CD4-positive, CD25-positive, alpha-beta regulatory T cell (primary cell): ENCODE data around the gene MYBPH. TPM values are rescaled to one million over a fixed set of nuclear protein-coding genes. Genes with fewer than 3 reads are reported as not detected.

Source experiments
- ATAC-seq, 2 donors: fragments of 150-1000 bp; cut with Tn5 transposase; one replicate each; pipeline ENCODE4 v1.10.0; 2021; ENCODE audit warnings: low read depth in 2 of 2, moderate number of reproducible peaks in 2 of 2, moderate library complexity in 1 of 2
- DNase-seq, 3 donors: peaks; one replicate each; pipeline versions ENCODE4 v3.0.0 to v3.0.0-alpha.2; 2012 to 2022; ENCODE audit warnings: mixed read lengths in 1 of 3
- H3K27ac ChIP-seq: one replicate; pipeline ENCODE4 v1.7.0; 2013; ENCODE audit warnings: mild to moderate bottlenecking, low read length; ENCODE audit not compliant: insufficient read depth, poor library complexity, severe bottlenecking
- H3K27me3 ChIP-seq: one replicate; pipeline ENCODE4 v1.7.0; 2013; ENCODE audit warnings: low read length; ENCODE audit not compliant: control insufficient read depth, insufficient read depth
- H3K36me3 ChIP-seq: one replicate; pipeline ENCODE4 v1.7.0; 2013; ENCODE audit warnings: mild to moderate bottlenecking, low read length, moderate library complexity; ENCODE audit not compliant: control insufficient read depth, insufficient read depth
- H3K4me1 ChIP-seq: 2 replicates; pipeline ENCODE4 v1.7.0; 2013; ENCODE audit warnings: mild to moderate bottlenecking, low read length; ENCODE audit not compliant: insufficient read depth, control insufficient read depth, poor library complexity, severe bottlenecking
- H3K4me3 ChIP-seq: one replicate; pipeline ENCODE4 v1.7.0; 2013; ENCODE audit warnings: low read depth, mild to moderate bottlenecking, low read length, moderate library complexity
- H3K9me3 ChIP-seq, 2 experiments: 1 replicate in 1 of 2; 2 replicates in 1 of 2; pipeline ENCODE4 v1.7.0; 2013; ENCODE audit warnings: low read length in 2 of 2, mild to moderate bottlenecking in 1 of 2, moderate library complexity in 1 of 2; ENCODE audit not compliant: control insufficient read depth in 2 of 2
- H3K27ac Mint-ChIP-seq, 3 donors: one replicate each; pipeline ENCODE4 v1.8.0; 2020 to 2022; ENCODE audit warnings: mild to moderate bottlenecking in 3 of 3, mixed read lengths in 3 of 3, moderate library complexity in 2 of 3
- H3K27me3 Mint-ChIP-seq: one replicate; pipeline ENCODE4 v1.8.0; 2022; ENCODE audit warnings: mild to moderate bottlenecking, mixed read lengths
- H3K36me3 Mint-ChIP-seq: one replicate; pipeline ENCODE4 v1.8.0; 2020; ENCODE audit warnings: mixed read lengths
- H3K4me1 Mint-ChIP-seq, 4 donors: one replicate each; pipeline ENCODE4 v1.8.0; 2020 to 2022; ENCODE audit warnings: mixed read lengths in 4 of 4, mild to moderate bottlenecking in 1 of 4
- H3K4me3 Mint-ChIP-seq, 4 donors: one replicate each; pipeline ENCODE4 v1.8.0; 2020 to 2022; ENCODE audit warnings: mild to moderate bottlenecking in 4 of 4, mixed read lengths in 4 of 4, moderate library complexity in 3 of 4
- H3K9me3 Mint-ChIP-seq, 7 donors: one replicate each; pipeline ENCODE4 v1.8.0; 2020 to 2022; ENCODE audit warnings: mixed read lengths in 7 of 7, mild to moderate bottlenecking in 3 of 7, moderate library complexity in 2 of 7
- polyA plus RNA-seq, 4 donors: library from polyadenylated mRNA; unstranded; fragments of 300-500 nt; fragmentation: Illumina TruSeq; gene quantifications; one replicate each; pipeline ENCODE4 v1.2.3, GENCODE V29; 2021
- total RNA-seq: library from RNA; stranded (reverse); gene quantifications from one replicate; pipeline ENCODE4 v1.2.3, GENCODE V29; 2022

Gene MYBPH
- total and polyA plus RNA-seq, 5 donors from 2014 or later: not detected

GRCh38 chr1:203176273-203177035 is 828 bp upstream of the MYBPH start:
- Histone ChIP-seq H3K27ac (no peak overlapping the region), H3K36me3 (no peaks in the 10 kb centered on the region), H3K9me3 (no peaks in the 10 kb centered on the region), H3K4me3 (no peak overlapping the region), H3K27me3 (no peaks in the 10 kb centered on the region), H3K4me1 (no peaks in the 10 kb centered on the region)
- Mint-ChIP-seq H3K36me3 (no peaks in the 10 kb centered on the region), H3K27me3 (peaks cover 9% of the 10 kb centered on the region), H3K9me3 (no peaks in the 10 kb centered on the region), H3K4me3 (no peak overlapping the region), H3K4me1 (no peaks in the 10 kb centered on the region), H3K27ac (no peak overlapping the region)
- DNase-seq: no peak
- no peak for ATAC-seq

GRCh38 chr1:203175827-203176241 is 208 bp upstream of the MYBPH start:
- no peak overlapping the region for H3K27ac ChIP-seq
- no peak overlapping the region for H3K4me3 Mint-ChIP-seq
- H3K27me3 ChIP-seq: no peaks in the 10 kb centered on the region
- ATAC-seq: no peak
- H3K9me3 ChIP-seq: no peaks in the 10 kb centered on the region
- H3K27me3 Mint-ChIP-seq: peaks cover 9% of the 10 kb centered on the region
- no peaks in the 10 kb centered on the region for H3K4me1 Mint-ChIP-seq
- no peaks in the 10 kb centered on the region for H3K4me1 ChIP-seq
- H3K4me3 ChIP-seq: no peak overlapping the region
- H3K36me3 Mint-ChIP-seq: no peaks in the 10 kb centered on the region
- DNase-seq: no peak
- no peaks in the 10 kb centered on the region for H3K36me3 ChIP-seq
- no peak overlapping the region for H3K27ac Mint-ChIP-seq
- H3K9me3 Mint-ChIP-seq: no peaks in the 10 kb centered on the region

- Mint-ChIP-seq H3K36me3 (no peaks in the 10 kb centered on the region), H3K4me3 (no peak overlapping the region), H3K9me3 (no peaks in the 10 kb centered on the region), H3K4me1 (no peaks in the 10 kb centered on the region), H3K27ac (no peak overlapping the region), H3K27me3 (peaks cover 6% of the 10 kb centered on the region)
- no peak overlapping the region for H3K4me3 ChIP-seq
- ATAC-seq (no peak), DNase-seq (no peak)
- no peaks in the 10 kb centered on the region for H3K36me3 ChIP-seq
- no peak overlapping the region for H3K27ac ChIP-seq
- no peaks in the 10 kb centered on the region for H3K4me1 ChIP-seq
- H3K27me3 ChIP-seq: no peaks in the 10 kb centered on the region
- H3K9me3 ChIP-seq: no peaks in the 10 kb centered on the region
These were observed 1.2 kb downstream of the MYBPH start for GRCh38 chr1:203174324-203174985.

GRCh38 chr1:203173566-203173965 is 2.1 kb downstream of the MYBPH start:
- no peaks in the 10 kb centered on the region for H3K4me1 ChIP-seq
- Mint-ChIP-seq H3K4me1 (no peaks in the 10 kb centered on the region), H3K27me3 (peaks cover 10% of the 10 kb centered on the region), H3K27ac (peak overlapping the region in 1 of 3 donors; percentile 61), H3K9me3 (no peaks in the 10 kb centered on the region), H3K4me3 (no peak overlapping the region), H3K36me3 (no peaks in the 10 kb centered on the region)
- no peak overlapping the region for H3K4me3 ChIP-seq
- ATAC-seq: no peak
- H3K27ac ChIP-seq: no peak overlapping the region
- no peaks in the 10 kb centered on the region for H3K27me3 ChIP-seq
- H3K36me3 ChIP-seq: no peaks in the 10 kb centered on the region
- no peaks in the 10 kb centered on the region for H3K9me3 ChIP-seq
- no peak for DNase-seq

GRCh38 chr1:203173011-203173555 is 2.5 kb downstream of the MYBPH start:
- Histone ChIP-seq H3K27me3 (no peaks in the 10 kb centered on the region), H3K27ac (no peak overlapping the region), H3K4me1 (no peaks in the 10 kb centered on the region), H3K9me3 (no peaks in the 10 kb centered on the region), H3K4me3 (no peak overlapping the region), H3K36me3 (no peaks in the 10 kb centered on the region)
- Mint-ChIP-seq H3K9me3 (no peaks in the 10 kb centered on the region), H3K27me3 (peaks cover 10% of the 10 kb centered on the region), H3K27ac (no peak overlapping the region), H3K36me3 (no peaks in the 10 kb centered on the region), H3K4me3 (no peak overlapping the region), H3K4me1 (no peaks in the 10 kb centered on the region)
- no peak for DNase-seq
- no peak for ATAC-seq

GRCh38 chr1:203172184-203173010 is 3.2 kb downstream of the MYBPH start:
- H3K27ac Mint-ChIP-seq: peak overlapping the region in 1 of 3 donors; percentile 26
- Histone ChIP-seq H3K9me3 (no peaks in the 10 kb centered on the region), H3K36me3 (no peaks in the 10 kb centered on the region), H3K27ac (no peak overlapping the region), H3K4me3 (no peak overlapping the region), H3K27me3 (no peaks in the 10 kb centered on the region), H3K4me1 (no peaks in the 10 kb centered on the region)
- no peaks in the 10 kb centered on the region for H3K36me3 Mint-ChIP-seq
- no peaks in the 10 kb centered on the region for H3K9me3 Mint-ChIP-seq
- ATAC-seq (no peak), DNase-seq (peak in 2 of 3 donors; percentile 23 to 40)
- H3K4me3 Mint-ChIP-seq: no peak overlapping the region
- peaks cover 10% of the 10 kb centered on the region for H3K27me3 Mint-ChIP-seq
- H3K4me1 Mint-ChIP-seq: no peaks in the 10 kb centered on the region

GRCh38 chr1:203171341-203172183 is 4.1 kb downstream of the MYBPH start:
- no peaks in the 10 kb centered on the region for H3K4me1 Mint-ChIP-seq
- H3K27ac Mint-ChIP-seq: no peak overlapping the region

More at GRCh38 chr1:203171341-203172183, 4.1 kb downstream of the MYBPH start:
- no peak overlapping the region for H3K27ac ChIP-seq
- H3K9me3 ChIP-seq: no peaks in the 10 kb centered on the region
- no peaks in the 10 kb centered on the region for H3K27me3 ChIP-seq
- peaks cover 10% of the 10 kb centered on the region for H3K27me3 Mint-ChIP-seq
- no peaks in the 10 kb centered on the region for H3K36me3 Mint-ChIP-seq
- H3K4me1 ChIP-seq: no peaks in the 10 kb centered on the region
- H3K4me3 ChIP-seq: no peak overlapping the region
- H3K36me3 ChIP-seq: no peaks in the 10 kb centered on the region
- H3K9me3 Mint-ChIP-seq: no peaks in the 10 kb centered on the region
- ATAC-seq (no peak), DNase-seq (no peak)
- H3K4me3 Mint-ChIP-seq: no peak overlapping the region
